Measurements from ENCODE around the gene ZSWIM6. TPM values are rescaled to one million over a fixed set of nuclear protein-coding genes. Genes with fewer than 3 reads are reported as not detected.

ZSWIM6 gene
- total RNA-seq, 2 experiments from 2014 or later, result 5.5 to 5.7 TPM

DNA sequence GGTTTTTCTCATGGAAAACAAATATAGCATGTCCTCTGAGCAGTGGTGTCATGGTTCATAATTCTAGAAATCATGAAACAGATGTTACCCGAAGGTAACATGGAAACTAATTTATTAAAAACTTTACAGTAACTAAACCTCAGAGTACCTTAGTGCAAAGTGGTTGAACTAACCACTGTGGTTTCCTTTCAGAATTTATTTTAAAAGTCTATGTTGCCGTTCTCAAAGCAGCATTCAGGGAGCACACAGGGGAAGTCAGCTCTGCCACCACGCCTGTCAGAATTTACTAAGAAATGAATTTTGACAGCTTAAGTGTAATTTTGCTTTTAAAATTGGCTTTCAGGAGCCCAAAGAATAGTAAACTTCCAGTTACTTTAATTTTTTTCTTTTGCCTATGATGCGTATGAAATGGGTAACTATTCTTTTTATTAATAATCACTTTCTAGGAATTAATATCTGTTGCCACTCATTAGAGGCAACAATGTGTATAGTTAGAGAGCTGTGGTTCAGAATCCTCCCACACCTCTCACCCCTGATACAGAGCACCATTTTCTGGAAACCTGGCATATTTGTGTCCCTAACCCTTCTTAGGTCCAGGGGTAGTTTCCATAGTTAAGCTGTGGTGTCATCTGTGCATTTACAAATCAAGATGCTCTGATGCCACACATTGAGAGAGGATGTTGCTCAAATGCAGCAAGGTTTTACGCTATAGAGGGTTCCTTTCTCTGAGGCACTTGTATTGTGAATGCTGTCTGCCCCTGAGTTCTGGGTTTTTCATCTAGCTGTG is 202.6 kb downstream of the ZSWIM6 start:
- Mint-ChIP-seq H3K36me3 (peaks cover 65% of the 10 kb centered on the region), H3K27me3 (no peaks in the 10 kb centered on the region), H3K9me3 (peaks cover 9% of the 10 kb centered on the region), H3K4me3 (no peak overlapping the region), H3K4me1 (ENCODE audit: low read depth) (peaks cover 18% of the 10 kb centered on the region), H3K27ac (peak overlapping the region; percentile 54)
- peak; percentile 28 for DNase-seq
- POLR2A ChIA-PET, result no interaction called here
- CTCF ChIA-PET, result interaction anchor here (1.7 kb wide), 1 partner anchor 119 kb away, joined by 3 read pairs; no protein-coding TSS in a partner anchor
- intact Hi-C loops (cut with micrococcal nuclease), result loop anchor here (1.0 to 10.0 kb wide), 4 partner anchors 45 to 330 kb away; partner anchors contain the start of gene ZSWIM6

DNA sequence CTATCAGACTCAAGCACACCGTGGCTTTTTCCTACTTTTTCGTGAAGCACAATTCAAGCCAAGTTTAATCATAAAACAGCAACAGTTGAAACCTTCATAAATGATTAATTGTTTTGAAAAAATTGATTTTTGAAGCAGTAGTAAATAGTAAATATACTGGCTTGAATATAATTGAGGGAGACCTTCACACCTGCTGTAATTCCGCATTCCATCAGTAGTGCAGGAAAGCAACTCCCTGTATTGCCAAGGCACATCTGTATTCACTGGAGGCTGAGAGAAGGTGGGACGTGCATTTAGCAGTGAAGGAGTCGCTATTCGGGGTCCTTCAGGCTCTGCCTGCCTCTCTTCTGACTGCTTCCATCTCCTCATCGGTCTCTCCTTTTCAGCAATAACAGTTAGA is 203.8 kb downstream of the ZSWIM6 start:
- H3K4me3 Mint-ChIP-seq, result no peak overlapping the region
- POLR2A ChIA-PET, result no interaction called here
- intact Hi-C loops (cut with micrococcal nuclease), result loop anchor here (5.0 to 10.0 kb wide), 3 partner anchors 129 to 331 kb away; partner anchors contain the start of gene ZSWIM6
- no peak overlapping the region for H3K27ac Mint-ChIP-seq
- peaks cover 64% of the 10 kb centered on the region for H3K36me3 Mint-ChIP-seq
- H3K4me1 Mint-ChIP-seq (ENCODE audit: low read depth), result peaks cover 18% of the 10 kb centered on the region
- CTCF ChIA-PET, result no interaction called here
- H3K27me3 Mint-ChIP-seq, result no peaks in the 10 kb centered on the region
- H3K9me3 Mint-ChIP-seq, result peaks cover 9% of the 10 kb centered on the region
- no peak for DNase-seq

DNA sequence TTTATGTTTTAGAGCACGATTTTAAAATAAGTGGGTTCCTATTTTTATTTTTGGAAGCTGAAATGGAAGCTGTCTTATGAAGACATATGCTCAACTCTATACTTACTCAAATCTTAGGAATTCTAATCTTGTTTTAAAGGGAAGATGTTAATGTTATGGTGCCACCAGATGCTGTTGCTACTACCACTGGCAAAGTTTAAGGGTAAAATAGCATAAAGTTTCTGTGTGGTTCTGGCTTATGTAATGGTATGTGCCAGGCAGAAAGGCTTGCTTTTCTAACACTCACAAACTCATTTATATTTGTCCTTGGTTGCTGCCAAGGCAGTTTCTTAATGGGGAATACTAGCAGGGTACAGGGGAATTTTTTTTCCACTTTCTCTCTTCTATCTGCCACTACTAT is 204.9 kb downstream of the ZSWIM6 start:
- peaks cover 18% of the 10 kb centered on the region for H3K4me1 Mint-ChIP-seq (ENCODE audit: low read depth)
- intact Hi-C loops (cut with micrococcal nuclease), result loop anchor here (5.0 to 10.0 kb wide), 3 partner anchors 130 to 332 kb away; partner anchors contain the start of gene ZSWIM6
- no peak overlapping the region for H3K27ac Mint-ChIP-seq
- peaks cover 63% of the 10 kb centered on the region for H3K36me3 Mint-ChIP-seq
- H3K27me3 Mint-ChIP-seq, result no peaks in the 10 kb centered on the region
- ChIA-PET CTCF (no interaction called here), POLR2A (no interaction called here)
- H3K4me3 Mint-ChIP-seq, result no peak overlapping the region
- DNase-seq, result no peak
- peaks cover 15% of the 10 kb centered on the region for H3K9me3 Mint-ChIP-seq

DNA sequence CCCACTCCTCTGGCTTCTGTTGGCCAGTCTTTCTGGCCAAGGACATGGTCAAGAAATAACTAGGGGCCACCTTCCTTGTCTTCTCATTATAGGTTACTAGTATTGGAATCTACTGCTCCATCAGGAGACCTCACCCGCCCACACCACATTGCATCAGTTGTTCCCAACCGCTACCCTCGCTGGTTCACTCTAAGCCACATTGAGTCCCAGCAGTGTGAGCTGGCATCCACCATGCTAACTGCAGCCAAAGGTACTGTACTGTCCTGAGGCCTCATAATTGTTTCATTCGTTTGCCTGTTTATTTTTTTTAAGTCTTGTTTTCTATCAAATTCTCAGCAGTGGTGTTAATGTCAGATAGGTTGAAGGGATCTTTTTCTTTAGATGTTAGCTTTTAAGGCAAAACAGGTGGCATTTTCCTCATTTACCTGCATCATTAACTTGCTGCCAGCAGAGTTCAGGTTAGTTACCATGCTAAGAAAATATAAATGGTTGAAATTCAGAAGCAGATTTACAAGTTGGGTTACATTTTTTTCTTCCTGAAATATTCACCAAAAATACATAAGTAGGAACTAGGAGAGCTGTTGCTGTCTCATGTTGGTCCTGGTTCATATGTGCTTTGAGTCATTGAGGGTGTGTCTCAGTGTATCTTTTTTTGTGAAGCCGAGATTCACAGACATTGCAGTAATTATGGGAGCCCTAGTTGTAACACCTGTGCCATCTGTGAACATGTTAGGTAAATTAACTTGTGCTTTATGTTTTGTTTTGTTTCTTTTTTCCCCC is 206.9 kb downstream of the ZSWIM6 start:
- Mint-ChIP-seq H3K4me1 (ENCODE audit: low read depth) (peaks cover 12% of the 10 kb centered on the region), H3K27ac (no peak overlapping the region), H3K4me3 (no peak overlapping the region), H3K36me3 (peaks cover 64% of the 10 kb centered on the region), H3K9me3 (peaks cover 14% of the 10 kb centered on the region), H3K27me3 (no peaks in the 10 kb centered on the region)
- POLR2A ChIA-PET, result no interaction called here
- CTCF ChIA-PET, result no interaction called here
- DNase-seq, result no peak
- intact Hi-C loops (cut with micrococcal nuclease), result loop anchor here (5.0 to 10.0 kb wide), 3 partner anchors 132 to 334 kb away; partner anchors contain the start of gene ZSWIM6

DNA sequence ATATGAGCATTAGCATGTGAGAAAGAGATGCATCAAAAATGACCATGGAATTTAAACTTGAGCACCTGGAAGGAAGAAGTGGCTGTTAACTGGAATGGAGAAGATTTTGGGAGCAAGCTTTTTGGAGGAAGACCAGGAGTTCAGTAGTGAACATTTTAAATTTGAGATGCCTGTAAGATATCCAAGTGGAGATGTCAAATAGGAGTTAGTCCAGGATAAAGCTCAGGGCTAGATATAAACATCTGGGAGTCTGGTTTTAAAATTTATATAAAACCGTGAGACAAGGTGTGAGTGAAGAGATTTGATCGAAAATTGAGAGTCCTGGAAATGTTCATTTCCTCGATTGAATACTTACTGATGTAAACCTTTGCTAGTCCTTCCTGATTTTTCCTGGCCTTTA is 217.5 kb downstream of the ZSWIM6 start:
- POLR2A ChIA-PET, result no interaction called here
- Mint-ChIP-seq H3K4me1 (ENCODE audit: low read depth) (no peaks in the 10 kb centered on the region), H3K4me3 (no peak overlapping the region), H3K9me3 (no peaks in the 10 kb centered on the region), H3K27me3 (no peaks in the 10 kb centered on the region), H3K36me3 (peaks cover 7% of the 10 kb centered on the region), H3K27ac (no peak overlapping the region)
- intact Hi-C loops (cut with micrococcal nuclease), result no loop called here
- no peak for DNase-seq
- CTCF ChIA-PET, result no interaction called here

DNA sequence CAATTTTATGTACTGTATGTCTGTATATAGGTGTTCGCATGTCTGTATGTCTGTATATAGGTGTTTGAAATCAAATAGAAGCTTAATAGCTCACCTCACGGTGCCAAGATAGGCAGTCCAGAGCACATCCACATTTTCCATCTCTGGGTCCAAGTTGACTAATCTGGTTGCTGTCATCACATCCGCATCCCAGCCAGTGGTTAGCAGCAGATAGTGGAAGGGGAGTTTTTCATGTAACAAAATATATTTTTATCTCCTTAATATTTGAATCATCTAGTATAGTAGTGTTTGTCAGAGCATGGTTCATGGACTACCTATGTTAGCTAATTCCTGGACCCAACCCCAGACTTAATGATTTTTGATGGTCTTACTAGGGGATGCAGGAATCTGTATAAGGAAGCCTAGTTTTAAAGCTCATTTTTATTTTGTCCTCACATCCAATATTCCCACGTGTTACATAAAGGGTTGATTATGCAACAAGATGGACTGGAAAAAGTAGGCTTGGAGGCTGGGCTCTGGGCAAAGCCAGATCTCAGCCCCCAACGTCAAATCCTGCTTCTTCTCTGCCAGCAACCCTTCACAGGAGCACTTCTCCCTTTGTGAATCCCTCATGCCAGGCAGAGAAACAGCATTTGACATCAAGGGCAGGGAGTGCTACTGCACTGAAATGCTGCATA is 219.7 kb downstream of the ZSWIM6 start:
- no peak for DNase-seq
- POLR2A ChIA-PET, result no interaction called here
- Mint-ChIP-seq H3K4me3 (no peak overlapping the region), H3K9me3 (no peaks in the 10 kb centered on the region), H3K27me3 (no peaks in the 10 kb centered on the region), H3K36me3 (peaks cover 2% of the 10 kb centered on the region), H3K27ac (no peak overlapping the region), H3K4me1 (ENCODE audit: low read depth) (no peaks in the 10 kb centered on the region)
- CTCF ChIA-PET, result no interaction called here
- intact Hi-C loops (cut with micrococcal nuclease), result no loop called here

DNA sequence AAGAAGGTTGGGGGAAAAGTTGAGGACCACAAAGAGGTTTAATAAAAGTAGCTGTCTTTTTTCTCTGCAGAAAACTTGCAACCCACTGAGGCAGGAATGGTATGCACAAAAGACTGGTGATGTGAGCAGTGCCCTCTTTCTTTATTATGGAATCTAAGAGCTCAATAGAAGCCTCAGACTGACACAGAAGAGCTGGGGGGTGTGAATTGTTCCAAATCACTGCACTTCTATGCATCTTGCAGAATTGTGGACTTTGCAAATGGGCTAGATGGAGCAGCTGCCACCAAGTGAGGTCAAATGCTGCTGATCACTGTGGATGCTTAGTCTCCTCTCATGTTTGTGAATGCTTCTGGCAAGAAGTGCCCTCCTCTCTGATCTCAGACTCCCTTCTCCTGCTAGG is 227.1 kb downstream of the ZSWIM6 start:
- H3K4me1 Mint-ChIP-seq (ENCODE audit: low read depth), result no peaks in the 10 kb centered on the region

DNA sequence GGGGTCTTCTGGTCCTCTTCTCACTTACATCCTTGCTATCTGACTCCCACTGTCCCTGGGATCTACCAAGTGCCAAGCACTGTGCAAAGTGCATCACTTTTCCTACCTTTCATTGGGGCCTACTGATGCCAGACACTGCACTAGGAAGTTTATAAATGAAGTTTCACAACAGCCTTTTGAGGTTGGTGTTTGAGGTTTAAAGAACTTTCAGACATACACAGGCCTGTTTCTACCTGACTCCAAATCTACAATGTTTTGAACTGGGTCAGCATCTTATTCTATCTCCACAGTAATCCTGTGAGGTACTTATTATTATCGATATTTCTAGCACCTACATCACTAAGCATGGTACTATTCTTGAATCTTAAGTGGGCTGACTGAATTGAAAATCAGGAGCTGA is 227.7 kb downstream of the ZSWIM6 start:
- no peak for DNase-seq
- no peaks in the 10 kb centered on the region for H3K36me3 Mint-ChIP-seq
- H3K4me3 Mint-ChIP-seq, result no peak overlapping the region
- intact Hi-C loops (cut with micrococcal nuclease), result no loop called here
- no peak overlapping the region for H3K27ac Mint-ChIP-seq
- ChIA-PET POLR2A (no interaction called here), CTCF (no interaction called here)
- no peaks in the 10 kb centered on the region for H3K9me3 Mint-ChIP-seq
- no peaks in the 10 kb centered on the region for H3K27me3 Mint-ChIP-seq
- no peaks in the 10 kb centered on the region for H3K4me1 Mint-ChIP-seq (ENCODE audit: low read depth)

More for the DNA sequence above, 227.1 kb downstream of the ZSWIM6 start:
- H3K4me3 Mint-ChIP-seq, result no peak overlapping the region
- H3K36me3 Mint-ChIP-seq, result no peaks in the 10 kb centered on the region
- no peaks in the 10 kb centered on the region for H3K27me3 Mint-ChIP-seq
- ChIA-PET POLR2A (no interaction called here), CTCF (no interaction called here)
- no peak overlapping the region for H3K27ac Mint-ChIP-seq
- no peaks in the 10 kb centered on the region for H3K9me3 Mint-ChIP-seq
- no peak for DNase-seq
- intact Hi-C loops (cut with micrococcal nuclease), result no loop called here

DNA sequence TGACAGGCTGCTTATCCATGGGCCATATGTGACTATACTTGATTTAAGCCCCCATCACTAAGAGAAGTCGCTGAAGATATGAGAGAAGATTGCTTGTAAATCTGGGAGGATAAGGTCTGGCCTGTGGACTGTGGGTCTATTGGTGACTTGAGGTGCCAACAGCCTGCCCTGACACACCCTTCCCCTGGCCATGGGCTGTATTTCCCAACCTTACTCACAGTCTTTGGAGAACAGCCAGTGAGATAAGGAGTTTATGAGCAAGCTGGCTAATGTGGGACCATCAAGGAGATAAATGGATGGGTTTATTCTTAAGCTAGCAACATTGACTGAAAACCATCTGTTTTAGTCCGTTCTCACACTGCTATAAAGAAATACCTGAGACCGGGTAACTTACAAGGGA is 231.3 kb downstream of the ZSWIM6 start:
- H3K27ac Mint-ChIP-seq, result no peak overlapping the region
- H3K27me3 Mint-ChIP-seq, result no peaks in the 10 kb centered on the region
- no peaks in the 10 kb centered on the region for H3K9me3 Mint-ChIP-seq
- H3K4me3 Mint-ChIP-seq, result no peak overlapping the region
- no peaks in the 10 kb centered on the region for H3K4me1 Mint-ChIP-seq (ENCODE audit: low read depth)
- intact Hi-C loops (cut with micrococcal nuclease), result no loop called here
- POLR2A ChIA-PET, result no interaction called here
- DNase-seq, result no peak
- H3K36me3 Mint-ChIP-seq, result no peaks in the 10 kb centered on the region
- CTCF ChIA-PET, result no interaction called here

DNA sequence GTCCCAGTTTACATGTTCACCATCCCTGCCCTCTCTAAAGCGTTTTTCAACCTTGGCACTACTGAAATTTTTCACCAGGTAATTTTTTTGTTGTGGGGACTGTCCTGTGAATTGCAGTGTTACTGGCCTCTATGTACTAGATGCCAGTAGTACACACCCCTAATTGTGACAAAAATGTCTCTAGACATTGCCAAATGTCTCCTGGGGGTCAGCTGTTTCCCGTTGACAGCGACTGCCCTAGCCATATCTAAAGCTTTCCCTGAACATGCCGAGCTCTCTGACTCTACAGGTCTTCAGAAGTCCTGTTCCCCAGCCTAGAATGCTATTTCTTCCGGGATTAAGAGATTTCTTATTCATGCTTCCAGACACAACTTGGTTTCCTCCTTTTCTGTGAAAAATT is 235.3 kb downstream of the ZSWIM6 start:
- intact Hi-C loops (cut with micrococcal nuclease), result no loop called here
- no peak overlapping the region for H3K27ac Mint-ChIP-seq

DNA sequence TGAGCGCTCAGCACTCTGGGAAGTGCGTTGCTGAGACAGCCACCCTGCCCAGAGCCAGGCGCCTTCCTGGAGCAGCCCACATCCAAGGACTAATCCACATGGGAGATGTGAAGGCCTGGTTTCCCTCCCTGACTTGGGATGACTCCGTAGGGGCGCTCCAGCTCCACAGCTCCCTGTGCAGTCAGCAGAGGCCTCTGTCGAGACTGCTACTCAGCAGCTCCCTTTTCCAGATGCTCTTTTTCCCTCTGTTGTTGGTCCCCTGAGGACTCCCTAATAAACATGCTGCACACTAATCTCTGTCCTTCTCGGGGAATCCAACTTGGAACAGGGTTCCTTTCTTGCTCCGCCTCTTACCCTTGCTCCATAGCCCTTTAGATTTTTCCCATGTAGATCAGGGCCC is 237.3 kb downstream of the ZSWIM6 start:
- POLR2A ChIA-PET, result no interaction called here
- DNase-seq, result no peak
- Mint-ChIP-seq H3K36me3 (no peaks in the 10 kb centered on the region), H3K9me3 (no peaks in the 10 kb centered on the region), H3K27ac (no peak overlapping the region), H3K4me3 (no peak overlapping the region), H3K27me3 (no peaks in the 10 kb centered on the region), H3K4me1 (ENCODE audit: low read depth) (no peaks in the 10 kb centered on the region)
- CTCF ChIA-PET, result no interaction called here
- intact Hi-C loops (cut with micrococcal nuclease), result no loop called here

More for the DNA sequence above, 235.3 kb downstream of the ZSWIM6 start:
- POLR2A ChIA-PET, result interaction anchor here (0.7 kb wide), 1 partner anchor 240 kb away, joined by 4 read pairs; no protein-coding TSS in a partner anchor
- no peaks in the 10 kb centered on the region for H3K4me1 Mint-ChIP-seq (ENCODE audit: low read depth)
- no peaks in the 10 kb centered on the region for H3K27me3 Mint-ChIP-seq
- H3K4me3 Mint-ChIP-seq, result no peak overlapping the region
- no peaks in the 10 kb centered on the region for H3K9me3 Mint-ChIP-seq
- no peaks in the 10 kb centered on the region for H3K36me3 Mint-ChIP-seq
- no peak for DNase-seq
- CTCF ChIA-PET, result no interaction called here

DNA sequence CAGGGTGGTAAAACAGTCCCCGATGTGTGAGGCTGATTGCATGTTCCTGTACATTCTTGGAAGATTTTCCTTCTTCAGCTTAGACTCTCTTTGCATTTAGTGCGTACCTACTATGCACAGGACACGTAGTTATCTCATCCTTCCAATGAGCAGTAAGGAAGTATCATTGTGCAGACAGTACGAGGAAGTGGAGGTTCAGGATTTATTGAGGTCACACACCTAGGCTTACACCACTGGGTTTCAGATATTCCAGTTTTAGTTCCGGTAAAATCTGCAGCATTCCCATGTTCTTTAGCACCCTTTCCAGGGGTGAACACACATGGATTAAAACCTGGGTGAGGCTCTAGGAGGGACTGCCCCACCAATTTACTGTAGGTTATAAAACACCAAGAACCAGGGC is 238.7 kb downstream of the ZSWIM6 start:
- H3K4me1 Mint-ChIP-seq (ENCODE audit: low read depth), result no peaks in the 10 kb centered on the region
- no peaks in the 10 kb centered on the region for H3K36me3 Mint-ChIP-seq
- DNase-seq, result no peak
- CTCF ChIA-PET, result no interaction called here
- no peak overlapping the region for H3K27ac Mint-ChIP-seq
- no peak overlapping the region for H3K4me3 Mint-ChIP-seq
- H3K27me3 Mint-ChIP-seq, result no peaks in the 10 kb centered on the region
- POLR2A ChIA-PET, result no interaction called here
- intact Hi-C loops (cut with micrococcal nuclease), result no loop called here
- no peaks in the 10 kb centered on the region for H3K9me3 Mint-ChIP-seq

Data from activated CD4-positive, alpha-beta memory T cell treated with anti-CD3 and anti-CD28 coated beads for 36 hours (primary cell).